Measurements from ENCODE around the gene PLPPR1. TPM values are rescaled to one million over a fixed set of nuclear protein-coding genes. Genes with fewer than 3 reads are reported as not detected.

Gene PLPPR1
- total and polyA plus RNA-seq, 2 donors (not counting 3 experiments of a cell fraction or from before 2014, with no cell fraction given) = 0.18 to 0.50 TPM

- Histone ChIP-seq H3K9me1 (replicated peaks; ENCODE audit: control insufficient read depth, extremely low read depth, insufficient read depth, low read length) (no peaks in the 10 kb centered on the region), H3K9me3 (replicated peaks; ENCODE audit: control insufficient read depth, insufficient read depth, low read length) (no peaks in the 10 kb centered on the region), H3K79me2 (ENCODE audit: control insufficient read depth, insufficient read depth, low read length) (no peaks in the 10 kb centered on the region), H2AFZ (ENCODE audit: low read depth, low read length) (no peak overlapping the region), H4K20me1 (replicated peaks; ENCODE audit: control insufficient read depth, extremely low read depth, insufficient read depth, low read length) (no peaks in the 10 kb centered on the region), H3K27ac (ENCODE audit: insufficient read depth, low read depth, low read length) (no peak overlapping the region), H3K4me1 (ENCODE audit: control insufficient read depth, extremely low read depth, insufficient read depth, low read length) (no peaks in the 10 kb centered on the region), H3K9ac (replicated peaks; ENCODE audit: extremely low read depth, insufficient read depth, low read length) (no peak overlapping the region), H3K4me3 (replicated peaks in 1 of 3; ENCODE audit: insufficient read depth in 1 of 3, low read depth in 1 of 3, low read length in 3 of 3) (no peak overlapping the region), H3K36me3 (ENCODE audit: control insufficient read depth in 2 of 2, extremely low read depth in 1 of 2, insufficient read depth in 2 of 2, low read length in 2 of 2) (no peaks in the 10 kb centered on the region), H3K4me2 (ENCODE audit: insufficient read depth, low read length) (no peak overlapping the region), H3K27me3 (ENCODE audit: control insufficient read depth in 2 of 2, insufficient read depth in 2 of 2, low read length in 2 of 2) (no peaks in the 10 kb centered on the region)
- intact Hi-C loops (cut with micrococcal nuclease) = no loop called here
- BruUV-seq (replicated peaks) = no TSS peak
- dilution Hi-C loops (cut with MboI; ENCODE audit: extremely low pct_ligation_motif_present, low sequenced_read_pairs) = no loop called here
- no peak for TF ChIP-seq POLR2AphosphoS5 (IDR thresholded peaks at IDR 0.05; ENCODE audit: insufficient read depth, low read depth, low read length)
- TF ChIP-seq MAX (IDR thresholded peaks at IDR 0.05; ENCODE audit: insufficient read depth, insufficient read length) = no peak
- no peak for TF ChIP-seq MYC (IDR thresholded peaks at IDR 0.05; ENCODE audit: low read depth, low read length)
- TF ChIP-seq CTCF (IDR thresholded peaks at IDR 0.05; ENCODE audit: extremely low read depth in 1 of 2, insufficient read depth in 1 of 2, low read depth in 1 of 2, low read length in 2 of 2) = no peak
- no peak for TF ChIP-seq GATA2 (IDR thresholded peaks at IDR 0.05; ENCODE audit: insufficient read depth, insufficient read length, low read depth, low read length)
- TF ChIP-seq JUN (IDR thresholded peaks at IDR 0.05; ENCODE audit: borderline replicate concordance, insufficient read depth, insufficient read length, low read depth) = no peak
- no peak for TF ChIP-seq POLR2A (IDR thresholded peaks at IDR 0.05; ENCODE audit: low read depth, low read length)
- TF ChIP-seq FOS (IDR thresholded peaks at IDR 0.05; ENCODE audit: borderline replicate concordance, insufficient read depth, low read length) = no peak
- no peak for TF ChIP-seq EZH2 (IDR thresholded peaks at IDR 0.05; ENCODE audit: borderline replicate concordance, low read depth, low read length, severe bottlenecking)
- no peak for FAIRE-seq
- DNase-seq (ENCODE audit: low read depth, low spot score) = no peak
- POLR2A ChIA-PET = no interaction called here
- CTCF ChIA-PET = no interaction called here
These were observed 303.8 kb downstream of the PLPPR1 start for GRCh38 chr9:101332362-101332761.
